HCT116 (cell line): Measurements from ENCODE around the gene NCKAP5L. TPM values are rescaled to one million over a fixed set of nuclear protein-coding genes. Genes with fewer than 3 reads are reported as not detected.
"Not testable (repeated sequence)": the region's sequence is repeated elsewhere in the genome, so short reads cannot be mapped to it uniquely, and the experiment has no call there.

Experiments used
- ATAC-seq: fragments of 200-7000 bp; cut with Tn5 transposase; 2 replicates; pipeline ENCODE4 v1.9.1; 2020; ENCODE audit warnings: mild to moderate bottlenecking, moderate library complexity
- BruUV-seq: library from RNA; stranded (reverse); fragments of 400-500 nt; replicated peaks from 2 replicates; lab custom pipeline; 2021; lab: Mats Ljungman, UMichigan
- CTCF ChIA-PET: fragments of 300-600 bp; sonication (Branson Sonifier 250); formaldehyde crosslinking; loops from one replicate; lab custom pipeline; 2021; ENCODE audit warnings: antibody characterized with exemption; lab: Charles Lee
- POLR2A ChIA-PET: fragments of 300-600, 350-600 bp; sonication (Branson Sonifier 250); formaldehyde crosslinking; loops from one replicate; lab custom pipeline; 2021; ENCODE audit warnings: antibody characterized with exemption; lab: Charles Lee
- RAD21 ChIA-PET, 2 experiments: fragments of 300-600 bp; sonication (Branson Sonifier 250); formaldehyde crosslinking; loops; one replicate each; lab custom pipeline; 2023; ENCODE audit warnings: low total read pairs in 2 of 2; ENCODE audit not compliant: uncharacterized antibody in 2 of 2, unreplicated experiment in 2 of 2, low non-redundant PET in 1 of 2; lab: Charles Lee
- DNase-seq: peaks from one replicate; pipeline ENCODE4 v3.0.0-alpha.2; 2010; ENCODE audit warnings: low read depth, low spot score
- H2AFZ ChIP-seq: fragments of 200-600 bp; shearing (Covaris generic), sonication (generic); 2 replicates; pipeline ENCODE4 v1.6.1; 2017; ENCODE audit warnings: low read depth, mixed run types, mixed read lengths, antibody characterized with exemption, low read length; ENCODE audit not compliant: poor library complexity, severe bottlenecking
- H3K27ac ChIP-seq: 2 replicates; pipeline ENCODE4 v1.5.1; 2012; ENCODE audit warnings: low read depth, low read length
- H3K27me3 ChIP-seq: fragments of 200-600 bp; sonication (generic); 2 replicates; pipeline ENCODE4 v1.6.1; 2016; ENCODE audit warnings: mixed run types, low read length, mixed read lengths; ENCODE audit not compliant: insufficient read depth
- H3K36me3 ChIP-seq, 2 experiments: fragments of 200-500 bp in 1 of 2; fragments of 200-600 bp in 1 of 2; sonication (Bioruptor generic) in 1 of 2; sonication (generic) in 1 of 2; 2 replicates each; pipeline versions ENCODE4 v1.5.1 to v1.6.1; 2014 to 2016; ENCODE audit warnings: low read length in 2 of 2, inconsistent platforms in 1 of 2, mixed read lengths in 1 of 2, mixed run types in 1 of 2; ENCODE audit not compliant: insufficient read depth in 2 of 2, control insufficient read depth in 1 of 2
- H3K4me1 ChIP-seq, 2 experiments: fragments of 200-600 bp in 1 of 2; sonication (generic) in 1 of 2; 2 replicates each; pipeline versions ENCODE4 v1.5.1 to v1.6.1; 2012 to 2017; ENCODE audit warnings: low read length in 2 of 2, inconsistent platforms in 1 of 2, mild to moderate bottlenecking in 1 of 2, mixed read lengths in 1 of 2, mixed run types in 1 of 2, moderate library complexity in 1 of 2; ENCODE audit not compliant: insufficient read depth in 2 of 2, control insufficient read depth in 1 of 2
- H3K4me2 ChIP-seq: fragments of 200-600 bp; sonication (generic); 2 replicates; pipeline ENCODE4 v1.6.1; 2017; ENCODE audit warnings: mixed run types, low read length, mixed read lengths
- H3K4me3 ChIP-seq, 2 experiments: fragments of 200-600 bp in 1 of 2; sonication (generic) in 1 of 2; replicated peaks in 1 of 2; 2 replicates each; pipeline ENCODE4 v1.5.1; 2011 to 2016; ENCODE audit warnings: low read length in 2 of 2, control low read depth in 1 of 2, low read depth in 1 of 2, mild to moderate bottlenecking in 1 of 2, mixed read lengths in 1 of 2, mixed run types in 1 of 2
- H3K79me2 ChIP-seq: fragments of 200-600 bp; sonication (generic); 2 replicates; pipeline ENCODE4 v1.6.1; 2017; ENCODE audit warnings: mild to moderate bottlenecking, mixed run types, low read length, moderate library complexity, mixed read lengths; ENCODE audit not compliant: insufficient read depth
- H3K9ac ChIP-seq: fragments of 200-600 bp; sonication (generic); 2 replicates; pipeline ENCODE4 v1.6.1; 2016; ENCODE audit warnings: low read length, mixed read lengths
- H3K9me2 ChIP-seq: fragments of 200-600 bp; sonication (generic), shearing (Covaris generic); 2 replicates; pipeline ENCODE4 v1.6.1; 2017; ENCODE audit warnings: mixed run types, mild to moderate bottlenecking, moderate library complexity; ENCODE audit not compliant: insufficient read depth
- H3K9me3 ChIP-seq, 2 experiments: fragments of 200-500 bp in 1 of 2; fragments of 200-600 bp in 1 of 2; sonication (Bioruptor generic) in 1 of 2; sonication (generic) in 1 of 2; 2 replicates each; pipeline ENCODE4 v1.6.1; 2014 to 2017; ENCODE audit warnings: low read length in 2 of 2, mixed read lengths in 2 of 2, inconsistent platforms in 1 of 2, low read depth in 1 of 2, mild to moderate bottlenecking in 1 of 2, mixed run types in 1 of 2, moderate library complexity in 1 of 2; ENCODE audit not compliant: control insufficient read depth in 1 of 2, insufficient read depth in 1 of 2
- H4K20me1 ChIP-seq: fragments of 200-600 bp; sonication (generic), shearing (Covaris generic); 2 replicates; pipeline ENCODE4 v1.6.1; 2017; ENCODE audit warnings: mixed run types, mild to moderate bottlenecking, moderate library complexity; ENCODE audit not compliant: insufficient read depth
- CBX3 ChIP-seq: IDR thresholded peaks from 2 replicates; pipeline ENCODE4 v1.6.1; 2012; ENCODE audit warnings: low read depth
- CEBPB ChIP-seq: IDR thresholded peaks from 2 replicates; pipeline ENCODE4 v1.6.1; 2012; ENCODE audit warnings: low read depth
- CTCF ChIP-seq, 3 experiments: fragments of 200-600 bp in 1 of 3; sonication (generic) in 1 of 3; IDR thresholded peaks in 2 of 3; conservative IDR thresholded peaks in 1 of 3; 2 replicates each; pipeline ENCODE4 v1.5.1; 2012 to 2017; ENCODE audit warnings: low read depth in 2 of 3, low read length in 2 of 3, antibody characterized with exemption in 1 of 3, borderline replicate concordance in 1 of 3, control low read depth in 1 of 3, mild to moderate bottlenecking in 1 of 3, mixed read lengths in 1 of 3, mixed run types in 1 of 3, moderate library complexity in 1 of 3; ENCODE audit not compliant: insufficient read depth in 1 of 3
- EGR1 ChIP-seq: IDR thresholded peaks from 2 replicates; pipeline ENCODE4 v1.6.1; 2012; ENCODE audit warnings: low read depth
- ELF1 ChIP-seq: IDR thresholded peaks from 2 replicates; pipeline ENCODE4 v1.6.1; 2012; ENCODE audit warnings: low read depth, borderline replicate concordance
- EZH2 ChIP-seq: fragments of 200-600 bp; sonication (generic); IDR thresholded peaks from 2 replicates; pipeline ENCODE4 v1.6.1; 2017; ENCODE audit warnings: antibody characterized with exemption, mixed run types
- EZH2phosphoT487 ChIP-seq: fragments of 200-600 bp; IDR thresholded peaks from 2 replicates; pipeline ENCODE4 v1.6.1; 2018; ENCODE audit warnings: antibody characterized with exemption, borderline replicate concordance
- FOSL1 ChIP-seq: IDR thresholded peaks from 2 replicates; pipeline ENCODE4 v1.6.1; 2012; ENCODE audit warnings: low read depth
- JUND ChIP-seq: IDR thresholded peaks from 2 replicates; pipeline ENCODE4 v1.6.1; 2012
- POLR2A ChIP-seq: IDR thresholded peaks from 2 replicates; pipeline ENCODE4 v1.7.0; 2011; ENCODE audit warnings: borderline replicate concordance; ENCODE audit not compliant: insufficient read depth, insufficient read length; ENCODE audit errors: extremely low read depth
- POLR2AphosphoS5 ChIP-seq: IDR thresholded peaks from 2 replicates; pipeline ENCODE4 v1.6.1; 2011; ENCODE audit warnings: mild to moderate bottlenecking, low read depth, low read length, moderate library complexity
- RAD21 ChIP-seq: IDR thresholded peaks from 2 replicates; pipeline ENCODE4 v1.6.1; 2012; ENCODE audit warnings: low read depth, mild to moderate bottlenecking
- SIN3A ChIP-seq: IDR thresholded peaks from 2 replicates; pipeline ENCODE4 v1.6.1; 2012; ENCODE audit warnings: low read depth
- SP1 ChIP-seq: IDR thresholded peaks from 2 replicates; pipeline ENCODE4 v1.6.1; 2012; ENCODE audit warnings: low read depth
- SRF ChIP-seq: IDR thresholded peaks from 2 replicates; pipeline ENCODE4 v1.6.1; 2012; ENCODE audit warnings: low read depth
- ZBTB33 ChIP-seq: IDR thresholded peaks from 2 replicates; pipeline ENCODE4 v1.6.1; 2011; ENCODE audit warnings: mild to moderate bottlenecking, low read length, moderate library complexity; ENCODE audit not compliant: insufficient replicate concordance; ENCODE audit errors: extremely low read depth
- ZNF274 ChIP-seq: fragments of 200-500 bp; sonication (Bioruptor generic); IDR thresholded peaks from 2 replicates; pipeline ENCODE4 v1.6.1; 2014; ENCODE audit warnings: mild to moderate bottlenecking, low read depth, low read length, inconsistent platforms
- intact Hi-C: fragments of 100-400 bp; cut with micrococcal nuclease; formaldehyde crosslinking; loops from 2 replicates; pipeline ENCODE4 v1.10.0; 2022
- total RNA-seq: library from RNA; stranded (reverse); gene quantifications from one replicate; pipeline ENCODE4 v1.2.1, GENCODE V29; 2021; ENCODE audit not compliant: unreplicated experiment

NCKAP5L gene
- total RNA-seq, 1 experiment from 2014 or later = 12.1 TPM

- H3K27me3 ChIP-seq, H3K9ac ChIP-seq, H3K4me2 ChIP-seq, BruUV-seq, intact Hi-C loops, H3K9me3 ChIP-seq, H3K79me2 ChIP-seq, DNase-seq, H4K20me1 ChIP-seq, H2AFZ ChIP-seq, H3K36me3 ChIP-seq, H3K4me3 ChIP-seq, ATAC-seq, H3K9me2 ChIP-seq, POLR2A ChIA-PET, H3K27ac ChIP-seq: not testable (repeated sequence)
- ChIA-PET CTCF (interaction anchor here (0.7 kb wide), 1 partner anchor 369 kb away, joined by 3 read pairs; no protein-coding TSS in a partner anchor), RAD21 (interaction anchor here in 1 of 2 experiments (0.7 kb wide), 1 partner anchor 57 kb away, joined by 3 read pairs; no protein-coding TSS in a partner anchor)
- H3K4me1 ChIP-seq = peaks cover 0 to 18% of the 10 kb centered on the region in 2 experiments; a peak in 3 of 4 replicates
These were observed 47.3 kb downstream of the NCKAP5L start for GRCh38 chr12:49780914-49781313.

GRCh38 chr12:49779581-49779980 lies 48.6 kb downstream of the NCKAP5L start:
- no peak for DNase-seq
- CTCF ChIA-PET = no interaction called here
- no peak overlapping the region for H3K4me2 ChIP-seq
- peaks cover 0 to 12% of the 10 kb centered on the region in 2 experiments; a peak in 3 of 4 replicates for H3K4me1 ChIP-seq
- H2AFZ ChIP-seq = no peak overlapping the region
- no peaks in the 10 kb centered on the region for H3K9me3 ChIP-seq
- intact Hi-C loops = loop anchor here (10.0 kb wide), 2 partner anchors 185 to 405 kb away; partner anchors contain the start of gene AQP5
- no peak overlapping the region for H3K27ac ChIP-seq
- TF ChIP-seq EGR1 (no peak), POLR2AphosphoS5 (no peak), RAD21 (no peak), SP1 (no peak), JUND (no peak), FOSL1 (no peak), CTCF (IDR thresholded peaks at IDR 0.05 in 2 of 3, conservative IDR thresholded peaks at IDR 0.05 in 1 of 3; ENCODE audit: borderline replicate concordance in 1 of 3, insufficient read depth in 1 of 3, low read depth in 2 of 3, low read length in 2 of 3) (no peak), CBX3 (no peak), POLR2A (no peak), EZH2 (no peak), CEBPB (no peak), ZNF274 (no peak), ZBTB33 (no peak), SRF (no peak), EZH2phosphoT487 (no peak), SIN3A (no peak), ELF1 (no peak)
- TF ChIP-seq, all 23 proteins: peak for 0
- RAD21 ChIA-PET = no interaction called here
- no peak for ATAC-seq
- peaks cover 4% of the 10 kb centered on the region; the same call in 1 of the 2 replicates for H3K27me3 ChIP-seq
- BruUV-seq = no TSS peak
- H3K79me2 ChIP-seq = no peaks in the 10 kb centered on the region
- H3K9me2 ChIP-seq = no peaks in the 10 kb centered on the region
- no peaks in the 10 kb centered on the region for H3K36me3 ChIP-seq
- H4K20me1 ChIP-seq = no peaks in the 10 kb centered on the region
- H3K4me3 ChIP-seq = no peak overlapping the region
- no peak overlapping the region for H3K9ac ChIP-seq
- POLR2A ChIA-PET = no interaction called here
